Gastrocnemius medialis (tissue), 4 donors: ENCODE results near the gene PDIA6. TPM values are rescaled to one million over a fixed set of nuclear protein-coding genes. Genes with fewer than 3 reads are reported as not detected.

ENCODE experiments used
- ATAC-seq, 2 donors: fragments of 150-250 bp; one replicate each; pipeline ENCODE4 v1.9.1; 2016
- DNase-seq, 2 donors: peaks; one replicate each; pipeline ENCODE4 v3.0.0-alpha.2; 2019
- H3K27ac ChIP-seq, 4 donors: fragments of 200-600 bp; sonication (generic); 1 replicate in 1 of 4; 2 replicates in 3 of 4; pipeline ENCODE4 v1.5.1; 2016 to 2018; ENCODE audit warnings: mild to moderate bottlenecking in 2 of 4, moderate library complexity in 1 of 4
- H3K27me3 ChIP-seq, 3 donors: fragments of 200-600 bp; sonication (generic) in 2 of 3; 1 replicate in 1 of 3; 2 replicates in 2 of 3; pipeline versions ENCODE4 v1.5.1 to v1.6.0; 2016 to 2019; ENCODE audit warnings: mild to moderate bottlenecking in 1 of 3, moderate library complexity in 1 of 3
- H3K36me3 ChIP-seq, 2 donors: fragments of 200-600 bp; sonication (generic) in 1 of 2; one replicate each; pipeline ENCODE4 v1.5.1; 2017 to 2018
- H3K4me1 ChIP-seq, 2 donors: fragments of 200-600 bp; sonication (generic) in 1 of 2; one replicate each; pipeline ENCODE4 v1.5.1; 2016 to 2017; ENCODE audit warnings: mild to moderate bottlenecking in 2 of 2
- H3K4me3 ChIP-seq, 4 donors: fragments of 200-600 bp; sonication (generic) in 3 of 4; 1 replicate in 1 of 4; 2 replicates in 3 of 4; pipeline ENCODE4 v1.5.1; 2016 to 2019; ENCODE audit warnings: mild to moderate bottlenecking in 2 of 4
- H3K9me3 ChIP-seq, 3 donors: fragments of 200-600 bp; sonication (generic) in 2 of 3; 1 replicate in 1 of 3; 2 replicates in 2 of 3; pipeline ENCODE4 v1.5.1; 2016 to 2019
- CTCF ChIP-seq, 5 experiments: fragments of 450-650 bp in 3 of 5; fragments of 200-600 bp in 2 of 5; sonication (generic) in 2 of 5; IDR thresholded peaks in 4 of 5; conservative IDR thresholded peaks in 1 of 5; 1 replicate in 4 of 5; 2 replicates in 1 of 5; pipeline ENCODE4 v1.5.1; 2016 to 2019; ENCODE audit warnings: antibody characterized with exemption in 5 of 5, mild to moderate bottlenecking in 3 of 5, moderate library complexity in 3 of 5
- POLR2A ChIP-seq, 2 donors: fragments of 450-650 bp; IDR thresholded peaks; one replicate each; pipeline ENCODE4 v1.6.1; 2017; ENCODE audit warnings: antibody characterized with exemption in 2 of 2, mild to moderate bottlenecking in 2 of 2, moderate library complexity in 2 of 2
- in situ Hi-C, 4 donors: fragments of 200-750 bp; cut with MboI; loops; one replicate each; pipeline versions ENCODE4 v1.15.0 to v1.8.0; 2017; ENCODE audit warnings: low sequenced_read_pairs in 4 of 4
- intact Hi-C: fragments of 100-400 bp; cut with DNase I; formaldehyde crosslinking; loops from one replicate; pipeline ENCODE4 v1.15.1; 2023; ENCODE audit warnings: low total_unique reads
- total RNA-seq, 4 donors: library from RNA; depleted of rRNA; stranded (reverse); fragments of >200 nt; gene quantifications; one replicate each; pipeline versions ENCODE4 v1.1.0 to v1.2.3, GENCODE V29; 2016

PDIA6 gene
- total RNA-seq, 4 donors from 2014 or later = 32.0 to 72.4 (median 54.2) TPM

GRCh38 chr2:10779776-10780490 lies 32.7 kb downstream of the PDIA6 start:
- intact Hi-C loops = no loop called here
- ATAC-seq (no peak), DNase-seq (no peak)
- no peak for TF ChIP-seq CTCF (IDR thresholded peaks at IDR 0.05 in 4 of 5, conservative IDR thresholded peaks at IDR 0.05 in 1 of 5)
- TF ChIP-seq POLR2A (IDR thresholded peaks at IDR 0.05) = no peak
- Histone ChIP-seq H3K4me3 (no peak overlapping the region), H3K9me3 (no peaks in the 10 kb centered on the region), H3K36me3 (peaks cover 0 to 47% of the 10 kb centered on the region in 2 donors), H3K27me3 (no peaks in the 10 kb centered on the region), H3K4me1 (no peaks in the 10 kb centered on the region), H3K27ac (no peak overlapping the region)
- in situ Hi-C loops = no loop called here

GRCh38 chr2:10778724-10779115 lies 33.9 kb downstream of the PDIA6 start:
- in situ Hi-C loops (no loop called here), intact Hi-C loops (no loop called here)
- Histone ChIP-seq H3K27ac (no peak overlapping the region), H3K36me3 (peaks cover 0 to 36% of the 10 kb centered on the region in 2 donors), H3K4me1 (no peaks in the 10 kb centered on the region), H3K27me3 (no peaks in the 10 kb centered on the region), H3K4me3 (no peak overlapping the region), H3K9me3 (no peaks in the 10 kb centered on the region)
- TF ChIP-seq CTCF (IDR thresholded peaks at IDR 0.05 in 4 of 5, conservative IDR thresholded peaks at IDR 0.05 in 1 of 5) (no peak), POLR2A (IDR thresholded peaks at IDR 0.05) (no peak)
- DNase-seq (no peak), ATAC-seq (no peak)

GRCh38 chr2:10777842-10778723 lies 34.5 kb downstream of the PDIA6 start:
- intact Hi-C loops (no loop called here), in situ Hi-C loops (no loop called here)
- no peak overlapping the region for H3K4me3 ChIP-seq
- peaks cover 0 to 30% of the 10 kb centered on the region in 2 donors for H3K36me3 ChIP-seq
- H3K4me1 ChIP-seq = no peaks in the 10 kb centered on the region
- ATAC-seq (no peak), DNase-seq (no peak)
- TF ChIP-seq POLR2A (IDR thresholded peaks at IDR 0.05) = no peak
- no peak for TF ChIP-seq CTCF (IDR thresholded peaks at IDR 0.05 in 4 of 5, conservative IDR thresholded peaks at IDR 0.05 in 1 of 5)
- no peaks in the 10 kb centered on the region for H3K9me3 ChIP-seq
- H3K27ac ChIP-seq = no peak overlapping the region
- no peaks in the 10 kb centered on the region for H3K27me3 ChIP-seq

- Histone ChIP-seq H3K9me3 (no peaks in the 10 kb centered on the region), H3K4me3 (no peak overlapping the region), H3K27me3 (no peaks in the 10 kb centered on the region), H3K27ac (no peak overlapping the region), H3K4me1 (no peaks in the 10 kb centered on the region), H3K36me3 (peaks cover 0 to 25% of the 10 kb centered on the region in 2 donors)
- intact Hi-C loops (no loop called here), in situ Hi-C loops (no loop called here)
- no peak for DNase-seq
- ATAC-seq = no peak
- no peak for TF ChIP-seq CTCF (IDR thresholded peaks at IDR 0.05 in 4 of 5, conservative IDR thresholded peaks at IDR 0.05 in 1 of 5)
- no peak for TF ChIP-seq POLR2A (IDR thresholded peaks at IDR 0.05)
Observed at GRCh38 chr2:10777111-10777841, 35.3 kb downstream of the PDIA6 start.
